Endothelial cell of umbilical vein (primary cell): ENCODE results near the gene NIPSNAP2. TPM values are rescaled to one million over a fixed set of nuclear protein-coding genes. Genes with fewer than 3 reads are reported as not detected.
"Not testable (repeated sequence)": the region's sequence is repeated elsewhere in the genome, so short reads cannot be mapped to it uniquely, and the experiment has no call there.

Source experiments
- BruUV-seq: library from RNA; stranded (reverse); fragments of 400-500 nt; replicated peaks from 2 replicates; lab custom pipeline; 2021; lab: Mats Ljungman, UMichigan
- CTCF ChIA-PET: fragments of 300-600, 350-600 bp; sonication (Branson Sonifier 250); formaldehyde crosslinking; loops from one replicate; lab custom pipeline; 2021; ENCODE audit warnings: antibody characterized with exemption, inconsistent platforms; lab: Charles Lee
- POLR2A ChIA-PET: fragments of 300-600, 350-600 bp; sonication (Branson Sonifier 250); formaldehyde crosslinking; loops from one replicate; lab custom pipeline; 2021; ENCODE audit warnings: antibody characterized with exemption, inconsistent platforms; lab: Charles Lee
- DNase-seq: peaks from one replicate; pipeline ENCODE4 v3.0.0-alpha.2; 2011; ENCODE audit warnings: low read depth, low spot score
- FAIRE-seq: peaks from 2 replicates; lab custom pipeline; 2011; peaks lifted over from hg19 to GRCh38; lab: Jason Lieb, UNC
- H2AFZ ChIP-seq: 2 replicates; pipeline ENCODE4 v1.6.0; 2012; ENCODE audit warnings: low read depth, low read length, control low read depth, inconsistent platforms
- H3K27ac ChIP-seq: 2 replicates; pipeline ENCODE4 v1.5.1; 2011; ENCODE audit warnings: low read depth, mild to moderate bottlenecking, control low read depth, low read length, moderate library complexity; ENCODE audit not compliant: insufficient read depth
- H3K27me3 ChIP-seq, 2 experiments: 2 replicates each; pipeline versions ENCODE4 v1.6.0 to v1.6.1; 2011; ENCODE audit warnings: low read length in 2 of 2, mixed read lengths in 1 of 2; ENCODE audit not compliant: control insufficient read depth in 2 of 2, insufficient read depth in 2 of 2
- H3K36me3 ChIP-seq, 2 experiments: 2 replicates in 1 of 2; 3 replicates in 1 of 2; pipeline ENCODE4 v1.5.1; 2011; ENCODE audit warnings: low read length in 2 of 2, mild to moderate bottlenecking in 1 of 2, moderate library complexity in 1 of 2; ENCODE audit not compliant: control insufficient read depth in 2 of 2, insufficient read depth in 2 of 2; ENCODE audit errors: extremely low read depth in 1 of 2
- H3K4me1 ChIP-seq: 3 replicates; pipeline ENCODE4 v1.5.1; 2011; ENCODE audit warnings: mild to moderate bottlenecking, low read length; ENCODE audit not compliant: control insufficient read depth, insufficient read depth; ENCODE audit errors: extremely low read depth
- H3K4me2 ChIP-seq: 2 replicates; pipeline ENCODE4 v1.6.1; 2011; ENCODE audit warnings: low read length, control low read depth, mixed read lengths; ENCODE audit not compliant: insufficient read depth
- H3K4me3 ChIP-seq, 3 experiments: fragments of 200-600 bp in 1 of 3; sonication (generic), shearing (Covaris generic) in 1 of 3; replicated peaks in 1 of 3; 2 replicates each; pipeline ENCODE4 v1.5.1; 2011 to 2016; ENCODE audit warnings: control low read depth in 3 of 3, low read length in 3 of 3, mild to moderate bottlenecking in 2 of 3, inconsistent platforms in 1 of 3, low read depth in 1 of 3, moderate library complexity in 1 of 3; ENCODE audit not compliant: insufficient read depth in 1 of 3
- H3K79me2 ChIP-seq: 2 replicates; pipeline ENCODE4 v1.6.0; 2012; ENCODE audit warnings: low read length, inconsistent platforms; ENCODE audit not compliant: control insufficient read depth, insufficient read depth
- H3K9ac ChIP-seq: replicated peaks from 2 replicates; pipeline ENCODE3; 2011; ENCODE audit warnings: low read length, control low read depth; ENCODE audit not compliant: insufficient read depth; ENCODE audit errors: extremely low read depth
- H3K9me1 ChIP-seq: replicated peaks from 3 replicates; pipeline ENCODE4 v1.6.0; 2011; ENCODE audit warnings: mild to moderate bottlenecking, low read length; ENCODE audit not compliant: control insufficient read depth, insufficient read depth; ENCODE audit errors: extremely low read depth
- H3K9me3 ChIP-seq: replicated peaks from 2 replicates; pipeline ENCODE4 v1.5.1; 2012; ENCODE audit warnings: low read length, inconsistent platforms; ENCODE audit not compliant: control insufficient read depth, insufficient read depth
- H4K20me1 ChIP-seq: replicated peaks from 2 replicates; pipeline ENCODE3; 2011; ENCODE audit warnings: mild to moderate bottlenecking, low read length; ENCODE audit not compliant: control insufficient read depth, insufficient read depth; ENCODE audit errors: extremely low read depth
- EZH2 ChIP-seq: IDR thresholded peaks from 2 replicates; pipeline ENCODE4 v1.6.1; 2012; ENCODE audit warnings: borderline replicate concordance, low read depth, mild to moderate bottlenecking, moderate library complexity, low read length, inconsistent platforms; ENCODE audit not compliant: severe bottlenecking
- FOS ChIP-seq: IDR thresholded peaks from 2 replicates; pipeline ENCODE4 v1.6.1; 2011; ENCODE audit warnings: mild to moderate bottlenecking, low read length, moderate library complexity, borderline replicate concordance; ENCODE audit not compliant: insufficient read depth
- GATA2 ChIP-seq: IDR thresholded peaks from 2 replicates; pipeline ENCODE4 v1.7.0; 2011; ENCODE audit warnings: low read depth, mild to moderate bottlenecking, moderate library complexity, mixed read lengths, low read length; ENCODE audit not compliant: insufficient read length, insufficient read depth
- JUN ChIP-seq: IDR thresholded peaks from 2 replicates; pipeline ENCODE4 v1.6.1; 2011; ENCODE audit warnings: borderline replicate concordance, low read depth; ENCODE audit not compliant: insufficient read length, insufficient read depth
- MAX ChIP-seq: IDR thresholded peaks from 2 replicates; pipeline ENCODE4 v1.6.1; 2011; ENCODE audit not compliant: insufficient read depth, insufficient read length
- POLR2A ChIP-seq: IDR thresholded peaks from 2 replicates; pipeline ENCODE4 v1.6.1; 2012; ENCODE audit warnings: low read depth, mild to moderate bottlenecking, control low read depth, low read length
- POLR2AphosphoS5 ChIP-seq: IDR thresholded peaks from 2 replicates; pipeline ENCODE4 v1.6.1; 2012; ENCODE audit warnings: low read depth, mild to moderate bottlenecking, control low read depth, low read length, moderate library complexity; ENCODE audit not compliant: insufficient read depth
- dilution Hi-C: fragments of 300-500 bp; cut with MboI; formaldehyde crosslinking; loops from one replicate; pipeline ENCODE4 v1.15.0; 2019; ENCODE audit warnings: low sequenced_read_pairs; ENCODE audit not compliant: extremely low pct_ligation_motif_present
- intact Hi-C: fragments of 100-400 bp; cut with micrococcal nuclease; formaldehyde crosslinking; loops from one replicate; pipeline ENCODE4 v1.10.0; 2022
- polyA plus RNA-seq, 4 experiments: library from polyadenylated mRNA; depleted of rRNA in 3 of 4; stranded (reverse) in 3 of 4; unstranded in 1 of 4; fragments of >200 nt; gene quantifications; 2 replicates each; pipeline versions ENCODE4 v1.2.1 to v1.2.3, GENCODE V29; 2011 to 2012; ENCODE audit warnings: missing spikeins in 1 of 4
- total RNA-seq: library from RNA; stranded (reverse); gene quantifications from 2 replicates; pipeline ENCODE4 v1.2.3, GENCODE V29; 2021

The NIPSNAP2 gene
- total and polyA plus RNA-seq, 2 donors (not counting 3 experiments of a cell fraction or from before 2014, with no cell fraction given) = 29.7 to 50.5 TPM

GRCh38 chr7:56007891-56008290, 43.5 kb downstream of the NIPSNAP2 start:
- H3K27me3 ChIP-seq = no peaks in the 10 kb centered on the region
- no peaks in the 10 kb centered on the region for H3K79me2 ChIP-seq
- no peaks in the 10 kb centered on the region for H3K9me1 ChIP-seq
- H3K4me1 ChIP-seq = no peaks in the 10 kb centered on the region
- dilution Hi-C loops (no loop called here), intact Hi-C loops (no loop called here)
- no peak overlapping the region for H2AFZ ChIP-seq
- no peak overlapping the region for H3K4me3 ChIP-seq
- no peak overlapping the region for H3K4me2 ChIP-seq
- FAIRE-seq (no peak), DNase-seq (no peak)
- no peaks in the 10 kb centered on the region for H3K36me3 ChIP-seq
- BruUV-seq = no TSS peak
- H3K27ac ChIP-seq = no peak overlapping the region
- no peak overlapping the region for H3K9ac ChIP-seq
- TF ChIP-seq FOS (no peak), GATA2 (no peak), POLR2AphosphoS5 (no peak), POLR2A (no peak), JUN (no peak)
- no peaks in the 10 kb centered on the region for H4K20me1 ChIP-seq
- CTCF ChIA-PET = interaction anchor here (0.9 to 6.1 kb wide), 4 partner anchors 11 to 65 kb away, joined by 3 to 100 read pairs (median 8); partner anchors contain the start of gene SUMF2
- H3K9me3 ChIP-seq = no peaks in the 10 kb centered on the region
- POLR2A ChIA-PET = no interaction called here

DNA sequence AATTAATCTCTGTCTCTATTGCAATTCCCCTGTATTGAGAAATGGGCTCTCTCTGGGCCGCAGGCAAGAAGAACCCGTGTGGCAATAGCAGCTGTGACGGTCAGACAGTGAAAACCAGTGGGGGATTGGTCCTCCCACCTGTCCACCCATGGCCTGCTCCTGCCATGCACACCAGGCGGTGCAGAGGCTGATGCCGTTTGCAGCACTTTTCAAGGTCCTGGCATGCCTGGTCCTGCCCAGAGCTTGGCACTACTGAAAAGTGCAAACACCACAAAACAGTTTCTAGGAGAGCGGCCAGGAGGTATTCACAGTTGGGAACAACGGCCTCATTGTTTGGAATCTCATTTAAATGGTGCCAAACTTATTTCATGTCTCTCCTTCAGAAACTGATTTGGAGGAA, 45.3 kb downstream of the NIPSNAP2 start:
- DNase-seq = no peak
- CTCF ChIA-PET = interaction anchor here (0.8 kb wide), 1 partner anchor 65 kb away, joined by 3 read pairs; no protein-coding TSS in a partner anchor
- H3K4me2 ChIP-seq = no peak overlapping the region
- no peaks in the 10 kb centered on the region for H3K9me3 ChIP-seq
- H3K4me3 ChIP-seq = no peak overlapping the region
- no peak overlapping the region for H2AFZ ChIP-seq
- H3K79me2 ChIP-seq = no peaks in the 10 kb centered on the region
- dilution Hi-C loops = no loop called here
- H3K4me1 ChIP-seq = no peaks in the 10 kb centered on the region
- H4K20me1 ChIP-seq = no peaks in the 10 kb centered on the region
- H3K9ac ChIP-seq = no peak overlapping the region
- H3K27ac ChIP-seq = no peak overlapping the region
- no peak for TF ChIP-seq POLR2AphosphoS5
- no peak for TF ChIP-seq MAX
- no peak for TF ChIP-seq EZH2
- no peak for TF ChIP-seq FOS
- no peaks in the 10 kb centered on the region for H3K36me3 ChIP-seq
- no peak for FAIRE-seq
- no TSS peak for BruUV-seq
- H3K27me3 ChIP-seq = no peaks in the 10 kb centered on the region
- intact Hi-C loops = no loop called here
- POLR2A ChIA-PET = no interaction called here
- H3K9me1 ChIP-seq = no peaks in the 10 kb centered on the region

GRCh38 chr7:56017015-56017414, 52.6 kb downstream of the NIPSNAP2 start:
- intact Hi-C loops, FAIRE-seq, dilution Hi-C loops, H3K4me3 ChIP-seq, H3K9me1 ChIP-seq, BruUV-seq, H3K27me3 ChIP-seq, DNase-seq, H3K79me2 ChIP-seq, H3K27ac ChIP-seq, H3K9ac ChIP-seq, H4K20me1 ChIP-seq, POLR2A ChIA-PET, H3K9me3 ChIP-seq, H3K4me1 ChIP-seq, H2AFZ ChIP-seq, H3K36me3 ChIP-seq, H3K4me2 ChIP-seq: not testable (repeated sequence)
- CTCF ChIA-PET = interaction anchor here (1.5 kb wide), 1 partner anchor 56 kb away, joined by 4 read pairs; no protein-coding TSS in a partner anchor
